NCI-H1105 treated with DMSO at 0.1 percent for 48 hours (cell line): ENCODE measurements around the gene TTC33.
"Not testable (repeated sequence)": the region's sequence is repeated elsewhere in the genome, so short reads cannot be mapped to it uniquely, and the experiment has no call there.

Experiments
- DNase-seq: peaks from one replicate; lab custom pipeline; 2025; lab: John Stamatoyannopoulos, UW

TTC33 gene

GRCh38 chr5:40653221-40654022 lies 102.3 kb downstream of the TTC33 start:
- no peak for DNase-seq

- no peak for DNase-seq
Measured at GRCh38 chr5:40652441-40653220, 103.1 kb downstream of the TTC33 start.

GRCh38 chr5:40651201-40651600 lies 104.6 kb downstream of the TTC33 start:
- no peak for DNase-seq

- no peak for DNase-seq
Measured at GRCh38 chr5:40649463-40650030, 106.2 kb downstream of the TTC33 start.

- DNase-seq: no peak
Measured at GRCh38 chr5:40648150-40648549, 107.6 kb downstream of the TTC33 start.

GRCh38 chr5:40646266-40646665 lies 109.5 kb downstream of the TTC33 start:
- DNase-seq: no peak

- DNase-seq: not testable (repeated sequence)
Measured at GRCh38 chr5:40639531-40639930, 116.2 kb downstream of the TTC33 start.

GRCh38 chr5:40634593-40634992 lies 121.2 kb downstream of the TTC33 start:
- DNase-seq: no peak

- DNase-seq: no peak
Measured at GRCh38 chr5:40634154-40634553, 121.6 kb downstream of the TTC33 start.

- DNase-seq: no peak
Measured at GRCh38 chr5:40631236-40631635, 124.5 kb downstream of the TTC33 start.

GRCh38 chr5:40630126-40630525 lies 125.6 kb downstream of the TTC33 start:
- DNase-seq: no peak

GRCh38 chr5:40628407-40628806 lies 127.4 kb downstream of the TTC33 start:
- no peak for DNase-seq

GRCh38 chr5:40627706-40628105 lies 128.1 kb downstream of the TTC33 start:
- DNase-seq: no peak

GRCh38 chr5:40626801-40627200 lies 129.0 kb downstream of the TTC33 start:
- no peak for DNase-seq

- DNase-seq: no peak
Measured at GRCh38 chr5:40623480-40624420, 132.0 kb downstream of the TTC33 start.

GRCh38 chr5:40622463-40623252 lies 133.1 kb downstream of the TTC33 start:
- no peak for DNase-seq

GRCh38 chr5:40619421-40619820 lies 136.3 kb downstream of the TTC33 start:
- DNase-seq: no peak

GRCh38 chr5:40618926-40619325 lies 136.8 kb downstream of the TTC33 start:
- no peak for DNase-seq

GRCh38 chr5:40616781-40617180 lies 139.0 kb downstream of the TTC33 start:
- DNase-seq: no peak

GRCh38 chr5:40615586-40616170 lies 140.1 kb downstream of the TTC33 start:
- DNase-seq: no peak
